ENCODE results near the gene ANHX. TPM values are rescaled to one million over a fixed set of nuclear protein-coding genes. Genes with fewer than 3 reads are reported as not detected.

ANHX gene
- total RNA-seq, 3 donors from 2014 or later (not counting 1 experiment from before 2014, with no cell fraction given), result not detected

DNA sequence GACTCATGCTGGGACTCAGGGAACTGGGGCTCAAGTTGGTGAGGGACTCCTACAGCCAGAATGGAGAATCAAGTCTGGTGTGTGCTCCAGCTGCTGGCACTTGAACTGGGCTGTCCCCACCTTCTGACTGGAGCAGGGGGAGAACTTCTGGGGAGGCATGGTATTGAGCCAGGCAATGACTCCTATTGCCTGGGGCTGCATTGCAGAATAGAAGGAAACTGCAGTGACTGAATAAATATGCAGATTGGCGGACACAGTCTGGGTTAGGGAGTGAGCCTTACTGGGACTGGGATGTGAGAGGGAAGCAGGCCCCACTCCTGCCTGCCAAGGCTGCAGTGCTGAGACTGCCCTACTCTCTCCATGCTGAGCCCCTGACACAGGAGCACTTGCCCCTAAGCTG, 63.2 kb downstream of the ANHX start:
- H3K4me1 ChIP-seq (ENCODE audit: control insufficient read depth, insufficient read depth, low read length), result no peaks in the 10 kb centered on the region
- WGBS (ENCODE audit: insufficient coverage), result 95% methylated on average over 1 of the region's 1 CpG
- H3K4me3 ChIP-seq (ENCODE audit: low read length), result no peak overlapping the region
- Mint-ChIP-seq H3K27me3 (ENCODE audit: low read depth in 2 of 2) (peaks cover 9% of the 10 kb centered on the region in 2 donors), H3K4me3 (no peak overlapping the region), H3K4me1 (no peaks in the 10 kb centered on the region), H3K27ac (no peak overlapping the region), H3K9me3 (peaks cover 15 to 21% of the 10 kb centered on the region in 2 donors), H3K36me3 (peaks cover 10% of the 10 kb centered on the region)
- DNase-seq (no peak), ATAC-seq (no peak)
- peaks cover 21% of the 10 kb centered on the region for H3K9me3 ChIP-seq (ENCODE audit: control insufficient read depth, insufficient read depth, low read length)
- H3K36me3 ChIP-seq (ENCODE audit: control insufficient read depth, insufficient read depth, low read length), result no peaks in the 10 kb centered on the region
- H3K27me3 ChIP-seq (ENCODE audit: control insufficient read depth, insufficient read depth, low read length), result no peaks in the 10 kb centered on the region
- intact Hi-C loops (cut with micrococcal nuclease), result no loop called here
- H3K27ac ChIP-seq (ENCODE audit: low read length), result no peak overlapping the region
- TF ChIP-seq CTCF (IDR thresholded peaks at IDR 0.05), result no peak

Other genes starting within 250 kb of the ANHX start
- 10 to 100 TPM; 38.7 to 45.1 (median 43.0) TPM for gene ZNF26, start 249.5 kb downstream of the ANHX start, total RNA-seq
- gene ZNF84, start 198.4 kb downstream of the ANHX start, total RNA-seq, result 10 to 100 TPM; 23.4 to 31.1 (median 26.1) TPM
- gene ZNF140, start 155.0 kb downstream of the ANHX start, total RNA-seq, result 10 to 100 TPM in 1 of 3 donors, 1 to 10 TPM in 2; 8.8 to 15.4 (median 9.9) TPM
- 1 to 10 TPM; 1.9 to 3.1 (median 2.3) TPM for gene ZNF891, start 105.6 kb downstream of the ANHX start, total RNA-seq
- gene ZNF10, start 105.2 kb downstream of the ANHX start, total RNA-seq, result 10 to 100 TPM; 12.9 to 27.9 (median 26.0) TPM
- gene ZNF268, start 54.4 kb downstream of the ANHX start, total RNA-seq, result 10 to 100 TPM; 12.7 to 17.5 (median 14.3) TPM